T-cell (primary cell): ENCODE data around the gene AQP12B. TPM values are rescaled to one million over a fixed set of nuclear protein-coding genes. Genes with fewer than 3 reads are reported as not detected.

Experiments
- ATAC-seq, 4 experiments: fragments of 200-7000 bp in 3 of 4; fragments of 150-1000 bp in 1 of 4; cut with Tn5 transposase; replicated peaks in 1 of 4; 1 replicate in 3 of 4; 2 replicates in 1 of 4; pipeline ENCODE4 v1.10.0; 2021; ENCODE audit warnings: moderate library complexity in 3 of 4, mild to moderate bottlenecking in 2 of 4, moderate number of reproducible peaks in 1 of 4
- CTCF ChIA-PET, 2 donors: fragments of 300-600 bp; sonication (Branson Sonifier 250); formaldehyde crosslinking; loops; one replicate each; lab custom pipeline; 2022; ENCODE audit warnings: antibody characterized with exemption in 2 of 2; lab: Charles Lee
- POLR2A ChIA-PET, 2 donors: fragments of 300-600 bp; sonication (Branson Sonifier 250); formaldehyde crosslinking; loops; one replicate each; lab custom pipeline; 2022; ENCODE audit warnings: antibody characterized with exemption in 2 of 2; lab: Charles Lee
- DNase-seq, 35 experiments: peaks; one replicate each; pipeline versions ENCODE4 v3.0.0 to v3.0.0-alpha.2; 2013 to 2023
- H3K27ac ChIP-seq: one replicate; pipeline ENCODE4 v1.5.1; 2013; ENCODE audit warnings: low read length
- H3K27me3 ChIP-seq, 2 experiments: replicated peaks in 1 of 2; 1 replicate in 1 of 2; 2 replicates in 1 of 2; pipeline versions ENCODE4 v1.6.1 to v1.7.0; 2013; ENCODE audit warnings: low read length in 1 of 2, mixed read lengths in 1 of 2; ENCODE audit not compliant: control insufficient read depth in 2 of 2, insufficient read depth in 2 of 2; ENCODE audit errors: extremely low read depth in 1 of 2
- H3K36me3 ChIP-seq, 2 donors: 1 replicate in 1 of 2; 2 replicates in 1 of 2; pipeline versions ENCODE4 v1.6.1 to v1.7.0; 2013; ENCODE audit warnings: low read length in 1 of 2; ENCODE audit not compliant: control insufficient read depth in 2 of 2, insufficient read depth in 1 of 2; ENCODE audit errors: extremely low read depth in 1 of 2
- H3K4me1 ChIP-seq, 2 experiments: 1 replicate in 1 of 2; 2 replicates in 1 of 2; pipeline versions ENCODE4 v1.6.1 to v1.7.0; 2013; ENCODE audit warnings: low read length in 2 of 2, mixed read lengths in 1 of 2; ENCODE audit not compliant: insufficient read depth in 2 of 2, control insufficient read depth in 1 of 2; ENCODE audit errors: extremely low read depth in 1 of 2
- H3K4me3 ChIP-seq, 2 donors: 1 replicate in 1 of 2; 2 replicates in 1 of 2; pipeline versions ENCODE4 v1.5.1 to v1.7.0; 2013; ENCODE audit warnings: mild to moderate bottlenecking in 2 of 2, low read length in 1 of 2, moderate library complexity in 1 of 2; ENCODE audit not compliant: control insufficient read depth in 1 of 2; ENCODE audit errors: extremely low read depth in 1 of 2
- H3K9me3 ChIP-seq: 2 replicates; pipeline ENCODE4 v1.7.0; 2013
- H3K27ac Mint-ChIP-seq, 2 donors: one replicate each; pipeline ENCODE4 v1.8.0; 2020 to 2021; ENCODE audit warnings: mild to moderate bottlenecking in 2 of 2, mixed read lengths in 2 of 2
- H3K27me3 Mint-ChIP-seq, 2 donors: one replicate each; pipeline ENCODE4 v1.8.0; 2021 to 2022; ENCODE audit warnings: mixed read lengths in 2 of 2
- H3K36me3 Mint-ChIP-seq: one replicate; pipeline ENCODE4 v1.8.0; 2021; ENCODE audit warnings: mixed read lengths
- H3K4me1 Mint-ChIP-seq, 3 donors: one replicate each; pipeline ENCODE4 v1.8.0; 2020 to 2022; ENCODE audit warnings: mixed read lengths in 3 of 3, mild to moderate bottlenecking in 1 of 3
- H3K4me3 Mint-ChIP-seq, 3 donors: one replicate each; pipeline ENCODE4 v1.8.0; 2020 to 2022; ENCODE audit warnings: mild to moderate bottlenecking in 3 of 3, mixed read lengths in 3 of 3, moderate library complexity in 3 of 3
- H3K9me3 Mint-ChIP-seq, 3 donors: one replicate each; pipeline ENCODE4 v1.8.0; 2020 to 2022; ENCODE audit warnings: mixed read lengths in 3 of 3
- WGBS: methylation state at CpG from one replicate; pipeline ENCODE4 v1.1.5; 2013; ENCODE audit warnings: missing lambda C conversion rate; ENCODE audit not compliant: insufficient coverage; 5-methylcytosine and 5-hydroxymethylcytosine counted together
- total RNA-seq, 35 experiments: library from RNA in 6 of 35; stranded (reverse) in 6 of 35; fragments of 120-200 nt in 1 of 35; gene quantifications; one replicate each; pipeline versions ENCODE4 v1.2.1 to v1.2.4 and lab custom pipeline; 2013 to 2026

The AQP12B gene
- total RNA-seq, 5 donors from 2014 or later (not counting 1 experiment from before 2014, with no cell fraction given): not detected

- Mint-ChIP-seq H3K27me3 (no peaks in the 10 kb centered on the region), H3K27ac (no peak overlapping the region), H3K4me1 (no peaks in the 10 kb centered on the region), H3K9me3 (no peaks in the 10 kb centered on the region), H3K4me3 (no peak overlapping the region), H3K36me3 (no peaks in the 10 kb centered on the region)
- no peaks in the 10 kb centered on the region for H3K4me1 ChIP-seq
- no peaks in the 10 kb centered on the region for H3K36me3 ChIP-seq
- ChIA-PET CTCF (interaction anchor here in 1 of 2 donors (0.5 kb wide), 1 partner anchor 1298 kb away, joined by 6 read pairs; no protein-coding TSS in a partner anchor), POLR2A (no interaction called here)
- H3K27ac ChIP-seq: no peak overlapping the region
- DNase-seq (no peak), ATAC-seq (no peak)
- H3K4me3 ChIP-seq: no peak overlapping the region
- WGBS: 93% methylated on average over 26 of the region's 32 CpGs
- no peaks in the 10 kb centered on the region for H3K9me3 ChIP-seq
- peaks cover 0 to 49% of the 10 kb centered on the region in 2 experiments for H3K27me3 ChIP-seq
Observed at GRCh38 chr2:240722796-240723735, 40.4 kb upstream of the AQP12B start.

GRCh38 chr2:240722376-240722775 is 39.7 kb upstream of the AQP12B start:
- POLR2A ChIA-PET: no interaction called here
- H3K27me3 ChIP-seq: peaks cover 0 to 47% of the 10 kb centered on the region in 2 experiments
- CTCF ChIA-PET: no interaction called here
- no peak overlapping the region for H3K4me3 ChIP-seq
- no peaks in the 10 kb centered on the region for H3K27me3 Mint-ChIP-seq
- no peak overlapping the region for H3K27ac ChIP-seq
- H3K36me3 Mint-ChIP-seq: no peaks in the 10 kb centered on the region
- 82% methylated on average over 14 of the region's 16 CpGs for WGBS
- no peaks in the 10 kb centered on the region for H3K4me1 ChIP-seq
- H3K9me3 Mint-ChIP-seq: no peaks in the 10 kb centered on the region
- no peaks in the 10 kb centered on the region for H3K9me3 ChIP-seq
- no peaks in the 10 kb centered on the region for H3K36me3 ChIP-seq
- H3K4me1 Mint-ChIP-seq: no peaks in the 10 kb centered on the region
- DNase-seq: no peak
- no peak for ATAC-seq
- H3K27ac Mint-ChIP-seq: no peak overlapping the region
- no peak overlapping the region for H3K4me3 Mint-ChIP-seq

DNA sequence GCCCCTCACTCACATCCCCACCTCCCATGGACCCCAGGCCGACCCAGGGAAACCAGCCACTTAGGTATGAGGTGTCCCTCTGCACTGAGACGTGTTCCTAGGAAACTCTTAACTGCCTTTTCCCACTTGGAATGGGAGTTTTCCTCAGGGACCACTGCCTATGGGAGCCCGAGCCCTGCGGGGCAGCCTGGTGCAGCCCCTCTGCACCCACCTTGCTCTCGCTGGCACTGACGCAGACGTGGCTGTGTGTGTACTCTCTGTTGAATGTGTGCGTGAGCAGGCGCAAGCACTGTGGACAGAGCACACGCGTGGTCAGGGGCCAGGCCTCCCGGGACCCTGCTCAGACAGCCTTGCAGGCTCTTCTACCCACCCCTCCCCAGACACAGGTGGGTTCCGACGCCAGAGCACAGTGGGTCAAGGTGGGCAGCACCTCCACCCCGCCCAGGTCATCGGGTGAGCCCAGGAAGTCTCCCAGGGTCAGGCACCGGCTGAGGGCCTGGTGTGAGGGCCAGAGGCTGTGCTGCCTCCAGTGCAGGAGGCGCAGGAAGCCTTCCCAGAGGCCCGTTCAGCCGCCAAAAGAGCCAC is 39.0 kb upstream of the AQP12B start:
- ChIA-PET POLR2A (no interaction called here), CTCF (no interaction called here)
- DNase-seq (no peak), ATAC-seq (no peak)
- no peaks in the 10 kb centered on the region for H3K9me3 Mint-ChIP-seq
- H3K4me3 Mint-ChIP-seq: no peak overlapping the region
- no peaks in the 10 kb centered on the region for H3K4me1 Mint-ChIP-seq
- no peaks in the 10 kb centered on the region for H3K27me3 Mint-ChIP-seq
- Histone ChIP-seq H3K4me3 (no peak overlapping the region), H3K36me3 (no peaks in the 10 kb centered on the region), H3K4me1 (no peaks in the 10 kb centered on the region), H3K9me3 (no peaks in the 10 kb centered on the region), H3K27ac (no peak overlapping the region), H3K27me3 (peaks cover 0 to 51% of the 10 kb centered on the region in 2 experiments)
- WGBS: 83% methylated on average over 11 of the region's 20 CpGs
- H3K36me3 Mint-ChIP-seq: no peaks in the 10 kb centered on the region
- no peak overlapping the region for H3K27ac Mint-ChIP-seq

GRCh38 chr2:240720686-240721595 is 38.3 kb upstream of the AQP12B start:
- no peaks in the 10 kb centered on the region for H3K9me3 Mint-ChIP-seq
- POLR2A ChIA-PET: no interaction called here
- CTCF ChIA-PET: no interaction called here

GRCh38 chr2:240719676-240720545 is 37.2 kb upstream of the AQP12B start:
- Histone ChIP-seq H3K4me3 (no peak overlapping the region), H3K27me3 (peaks cover 0 to 58% of the 10 kb centered on the region in 2 experiments), H3K27ac (no peak overlapping the region), H3K4me1 (no peaks in the 10 kb centered on the region), H3K36me3 (no peaks in the 10 kb centered on the region), H3K9me3 (no peaks in the 10 kb centered on the region)
- H3K27ac Mint-ChIP-seq: no peak overlapping the region
- DNase-seq (no peak), ATAC-seq (no peak)
- WGBS: 75% methylated on average over 24 of the region's 25 CpGs
- H3K9me3 Mint-ChIP-seq: no peaks in the 10 kb centered on the region
- POLR2A ChIA-PET: no interaction called here
- H3K4me3 Mint-ChIP-seq: no peak overlapping the region
- no peaks in the 10 kb centered on the region for H3K36me3 Mint-ChIP-seq
- no peaks in the 10 kb centered on the region for H3K27me3 Mint-ChIP-seq
- CTCF ChIA-PET: no interaction called here
- no peaks in the 10 kb centered on the region for H3K4me1 Mint-ChIP-seq

More at GRCh38 chr2:240720686-240721595, 38.3 kb upstream of the AQP12B start:
- Mint-ChIP-seq H3K4me1 (no peaks in the 10 kb centered on the region), H3K27ac (no peak overlapping the region), H3K36me3 (no peaks in the 10 kb centered on the region), H3K27me3 (no peaks in the 10 kb centered on the region), H3K4me3 (no peak overlapping the region)
- ATAC-seq (no peak), DNase-seq (no peak)
- H3K4me3 ChIP-seq: no peak overlapping the region
- H3K9me3 ChIP-seq: no peaks in the 10 kb centered on the region
- H3K4me1 ChIP-seq: no peaks in the 10 kb centered on the region
- 84% methylated on average over 15 of the region's 25 CpGs for WGBS
- H3K36me3 ChIP-seq: no peaks in the 10 kb centered on the region
- peaks cover 0 to 54% of the 10 kb centered on the region in 2 experiments for H3K27me3 ChIP-seq
- no peak overlapping the region for H3K27ac ChIP-seq
